Transverse colon (tissue), 4 donors: ENCODE results near the gene PEAR1.

Experiments used
- EP300 ChIP-seq: sonication (generic); formaldehyde crosslinking; IDR thresholded peaks from one replicate; pipeline ENCODE4 v1.6.1; 2017; ENCODE audit warnings: antibody characterized with exemption, low read depth
- POLR2A ChIP-seq: fragments of 450-650 bp; IDR thresholded peaks from one replicate; pipeline ENCODE4 v1.6.1; 2016; ENCODE audit warnings: antibody characterized with exemption, mild to moderate bottlenecking, moderate library complexity
- POLR2AphosphoS5 ChIP-seq, 3 donors: sonication (generic); formaldehyde crosslinking; IDR thresholded peaks; one replicate each; pipeline ENCODE4 v1.6.1; 2016; ENCODE audit warnings: antibody characterized with exemption in 3 of 3
- TF ChIP-seq, protein P1 (sequence below), 5 experiments: fragments of 200-600 bp in 3 of 5; fragments of 450-650 bp in 2 of 5; sonication (generic) in 3 of 5; IDR thresholded peaks; 1 replicate in 2 of 5; 2 replicates in 3 of 5; pipeline ENCODE4 v1.5.1; 2016 to 2017; ENCODE audit warnings: antibody characterized with exemption in 5 of 5, inconsistent platforms in 3 of 5, mild to moderate bottlenecking in 2 of 5, moderate library complexity in 1 of 5

DNA sequence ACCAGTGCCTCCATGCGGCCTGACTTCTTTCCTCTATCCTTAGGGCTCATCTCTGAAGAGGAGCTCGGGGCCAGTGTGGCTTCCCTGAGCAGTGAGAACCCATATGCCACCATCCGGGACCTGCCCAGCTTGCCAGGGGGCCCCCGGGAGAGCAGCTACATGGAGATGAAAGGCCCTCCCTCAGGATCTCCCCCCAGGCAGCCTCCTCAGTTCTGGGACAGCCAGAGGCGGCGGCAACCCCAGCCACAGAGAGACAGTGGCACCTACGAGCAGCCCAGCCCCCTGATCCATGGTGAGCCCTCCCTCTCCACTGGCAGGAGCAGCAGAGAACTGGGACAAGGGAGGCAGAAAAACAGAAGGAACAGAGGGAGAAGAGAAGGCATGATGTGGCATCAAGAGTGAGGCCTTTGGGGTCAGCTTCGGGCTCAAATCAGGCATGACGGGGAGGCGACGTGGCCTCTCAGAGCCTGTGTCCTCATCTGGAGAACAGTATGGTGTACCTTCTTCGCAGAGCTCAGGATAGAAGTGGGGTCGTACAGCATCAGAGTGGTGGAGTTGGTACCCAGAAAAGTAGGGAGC is 20.4 kb downstream of the PEAR1 start:
- TF ChIP-seq, protein P1, sequence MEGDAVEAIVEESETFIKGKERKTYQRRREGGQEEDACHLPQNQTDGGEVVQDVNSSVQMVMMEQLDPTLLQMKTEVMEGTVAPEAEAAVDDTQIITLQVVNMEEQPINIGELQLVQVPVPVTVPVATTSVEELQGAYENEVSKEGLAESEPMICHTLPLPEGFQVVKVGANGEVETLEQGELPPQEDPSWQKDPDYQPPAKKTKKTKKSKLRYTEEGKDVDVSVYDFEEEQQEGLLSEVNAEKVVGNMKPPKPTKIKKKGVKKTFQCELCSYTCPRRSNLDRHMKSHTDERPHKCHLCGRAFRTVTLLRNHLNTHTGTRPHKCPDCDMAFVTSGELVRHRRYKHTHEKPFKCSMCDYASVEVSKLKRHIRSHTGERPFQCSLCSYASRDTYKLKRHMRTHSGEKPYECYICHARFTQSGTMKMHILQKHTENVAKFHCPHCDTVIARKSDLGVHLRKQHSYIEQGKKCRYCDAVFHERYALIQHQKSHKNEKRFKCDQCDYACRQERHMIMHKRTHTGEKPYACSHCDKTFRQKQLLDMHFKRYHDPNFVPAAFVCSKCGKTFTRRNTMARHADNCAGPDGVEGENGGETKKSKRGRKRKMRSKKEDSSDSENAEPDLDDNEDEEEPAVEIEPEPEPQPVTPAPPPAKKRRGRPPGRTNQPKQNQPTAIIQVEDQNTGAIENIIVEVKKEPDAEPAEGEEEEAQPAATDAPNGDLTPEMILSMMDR (IDR thresholded peaks at IDR 0.05) = no peak
- no peak for TF ChIP-seq EP300
- no peak for TF ChIP-seq POLR2A
- TF ChIP-seq POLR2AphosphoS5 (IDR thresholded peaks at IDR 0.05) = no peak
